Rectal smooth muscle tissue (tissue), 1 donor: Measurements from ENCODE around the gene LAMB4.

Source experiments
- H3K27ac ChIP-seq: one replicate; pipeline ENCODE4 v1.7.0; 2013; ENCODE audit warnings: low read depth, low read length, inconsistent platforms
- H3K27me3 ChIP-seq: one replicate; pipeline ENCODE4 v1.7.0; 2013; ENCODE audit warnings: low read length; ENCODE audit not compliant: control insufficient read depth, insufficient read depth
- H3K36me3 ChIP-seq: one replicate; pipeline ENCODE4 v1.7.0; 2013; ENCODE audit warnings: low read length; ENCODE audit not compliant: control insufficient read depth, insufficient read depth
- H3K4me1 ChIP-seq: one replicate; pipeline ENCODE4 v1.7.0; 2013; ENCODE audit warnings: low read length; ENCODE audit not compliant: control insufficient read depth, insufficient read depth
- H3K4me3 ChIP-seq: one replicate; pipeline ENCODE4 v1.7.0; 2013; ENCODE audit warnings: low read length
- H3K9ac ChIP-seq: one replicate; pipeline ENCODE4 v1.7.0; 2013; ENCODE audit warnings: low read length

The LAMB4 gene

DNA sequence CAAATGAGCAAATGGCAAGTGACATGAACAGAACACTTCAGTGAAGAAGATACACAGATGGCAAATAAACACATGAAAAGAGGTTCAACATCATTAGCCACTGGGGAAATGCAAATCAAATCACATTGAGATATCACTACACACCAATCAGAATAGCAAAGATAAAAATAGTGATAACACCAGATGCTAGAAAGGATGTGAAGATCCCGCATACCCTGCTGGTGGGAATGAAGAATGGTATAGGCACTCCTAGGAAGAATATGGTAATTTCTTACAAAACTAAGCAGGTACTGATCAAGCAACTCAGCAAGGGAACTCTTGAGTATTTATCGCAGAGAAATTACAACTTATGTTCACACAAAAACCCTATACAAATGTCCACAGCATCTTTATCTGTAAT, 11.2 kb downstream of the LAMB4 start:
- Histone ChIP-seq H3K36me3 (no peaks in the 10 kb centered on the region), H3K9ac (no peak overlapping the region), H3K27ac (no peak overlapping the region), H3K4me1 (no peaks in the 10 kb centered on the region), H3K27me3 (no peaks in the 10 kb centered on the region), H3K4me3 (no peak overlapping the region)

DNA sequence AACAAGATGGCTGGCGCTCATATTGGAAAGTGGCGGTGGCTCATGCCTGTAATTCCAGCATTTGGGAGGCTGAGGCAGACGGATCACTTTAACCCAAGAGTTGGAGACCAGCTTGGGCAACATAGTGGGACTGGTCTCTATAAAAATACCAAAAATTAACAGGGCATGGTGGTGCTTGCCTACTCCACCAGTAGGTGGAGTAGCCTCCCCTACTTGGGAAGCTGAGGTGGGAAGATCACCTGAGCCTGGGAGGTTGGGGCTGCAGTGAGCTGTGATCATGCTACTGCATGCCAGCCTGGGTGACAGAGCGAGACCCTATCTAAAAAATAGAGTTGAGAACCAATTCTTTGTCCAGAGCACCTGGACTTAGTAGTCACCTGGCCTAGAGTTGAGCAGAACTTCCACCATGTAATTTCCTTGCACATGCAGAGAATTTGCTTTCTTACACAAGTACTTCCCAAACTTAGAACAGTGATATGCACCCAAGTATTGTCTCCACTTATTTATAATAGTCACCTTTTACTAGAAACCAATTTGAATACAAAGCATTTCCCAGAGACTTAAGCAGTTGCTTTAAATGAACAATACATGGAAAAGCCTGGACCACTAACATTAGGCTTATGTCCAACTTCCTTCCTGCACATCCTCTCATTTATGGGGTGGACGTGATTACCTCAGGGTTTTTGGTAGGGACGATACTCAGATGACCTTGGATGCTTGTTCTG, 15.9 kb downstream of the LAMB4 start:
- no peaks in the 10 kb centered on the region for H3K27me3 ChIP-seq
- no peaks in the 10 kb centered on the region for H3K36me3 ChIP-seq
- H3K9ac ChIP-seq, result no peak overlapping the region
- H3K4me3 ChIP-seq, result no peak overlapping the region
- H3K27ac ChIP-seq, result no peak overlapping the region
- H3K4me1 ChIP-seq, result no peaks in the 10 kb centered on the region

DNA sequence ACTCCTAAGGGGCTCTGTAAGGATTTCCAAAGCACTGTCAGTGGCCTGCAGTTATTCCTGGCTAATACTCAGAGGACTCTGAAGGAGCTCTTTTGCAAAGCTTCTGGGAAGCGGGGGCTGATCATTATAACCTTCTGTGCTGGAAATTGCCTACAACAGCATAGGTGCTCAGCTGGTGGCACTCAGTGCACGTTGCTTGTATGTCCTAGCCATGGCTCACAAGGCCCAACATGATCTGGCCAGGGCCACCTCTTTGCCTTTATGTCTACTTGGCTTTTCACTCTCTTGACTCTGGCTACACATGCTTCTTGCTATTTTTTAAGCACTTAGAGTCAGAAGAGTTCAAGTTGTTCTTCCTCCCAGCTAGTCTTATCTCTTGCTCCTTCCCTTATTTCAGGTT, 17.5 kb downstream of the LAMB4 start:
- H3K27me3 ChIP-seq, result no peaks in the 10 kb centered on the region
- H3K27ac ChIP-seq, result no peak overlapping the region
- no peak overlapping the region for H3K9ac ChIP-seq
- H3K36me3 ChIP-seq, result no peaks in the 10 kb centered on the region
- no peaks in the 10 kb centered on the region for H3K4me1 ChIP-seq
- no peak overlapping the region for H3K4me3 ChIP-seq

DNA sequence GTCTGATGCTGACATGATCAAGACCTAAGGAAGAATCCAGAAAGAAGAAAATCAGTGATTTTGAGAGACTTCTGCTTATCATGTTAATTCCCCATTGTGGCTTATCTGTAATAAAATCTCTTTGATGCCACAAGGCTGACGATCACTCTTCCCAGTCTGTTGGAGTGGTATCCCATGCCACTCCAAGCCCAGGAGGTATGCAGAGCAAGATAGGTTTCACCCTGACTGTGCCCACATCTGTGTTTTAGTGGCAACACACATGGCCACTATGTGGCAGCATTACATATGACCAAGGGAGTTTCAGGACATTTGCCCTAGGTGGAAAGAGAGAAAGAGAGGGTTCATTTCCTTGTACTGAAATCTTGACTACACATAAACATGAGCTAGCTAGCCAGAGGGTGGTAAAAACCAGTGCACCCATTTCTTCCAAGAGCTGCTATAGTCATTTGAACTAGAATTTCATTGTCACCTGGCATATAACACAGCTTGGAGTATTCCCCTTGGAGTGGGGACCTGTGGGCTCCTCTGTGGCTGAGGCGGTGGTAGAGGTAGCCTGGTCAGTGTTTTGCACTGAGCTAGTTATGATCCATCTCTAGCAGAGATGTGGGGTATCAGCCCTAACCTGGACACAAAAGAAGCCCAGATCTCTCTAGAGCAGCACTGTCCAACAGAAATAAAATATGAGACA, 20.8 kb downstream of the LAMB4 start:
- Histone ChIP-seq H3K36me3 (no peaks in the 10 kb centered on the region), H3K4me3 (no peak overlapping the region), H3K4me1 (no peaks in the 10 kb centered on the region), H3K27me3 (no peaks in the 10 kb centered on the region), H3K27ac (no peak overlapping the region), H3K9ac (no peak overlapping the region)

DNA sequence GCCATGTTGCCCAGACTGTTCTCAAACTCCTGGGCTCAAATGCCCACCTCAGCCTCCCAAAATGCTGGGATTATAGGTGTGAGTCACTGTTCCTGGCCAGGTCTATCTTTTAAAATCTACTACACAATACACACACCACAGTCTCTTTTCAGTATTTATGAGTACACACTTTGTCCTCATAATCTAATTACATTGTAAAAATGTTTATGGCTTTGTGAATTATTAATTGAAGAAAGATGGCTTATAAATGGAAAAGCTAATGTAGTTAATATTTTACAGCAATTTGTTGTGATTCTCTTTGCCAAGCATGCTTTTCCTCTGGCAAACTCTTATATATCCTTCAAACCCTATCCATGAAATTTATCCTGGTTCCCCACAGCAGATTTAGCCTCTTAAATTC, 22.0 kb downstream of the LAMB4 start:
- Histone ChIP-seq H3K27ac (no peak overlapping the region), H3K36me3 (no peaks in the 10 kb centered on the region), H3K9ac (no peak overlapping the region), H3K4me1 (no peaks in the 10 kb centered on the region), H3K27me3 (no peaks in the 10 kb centered on the region), H3K4me3 (no peak overlapping the region)

DNA sequence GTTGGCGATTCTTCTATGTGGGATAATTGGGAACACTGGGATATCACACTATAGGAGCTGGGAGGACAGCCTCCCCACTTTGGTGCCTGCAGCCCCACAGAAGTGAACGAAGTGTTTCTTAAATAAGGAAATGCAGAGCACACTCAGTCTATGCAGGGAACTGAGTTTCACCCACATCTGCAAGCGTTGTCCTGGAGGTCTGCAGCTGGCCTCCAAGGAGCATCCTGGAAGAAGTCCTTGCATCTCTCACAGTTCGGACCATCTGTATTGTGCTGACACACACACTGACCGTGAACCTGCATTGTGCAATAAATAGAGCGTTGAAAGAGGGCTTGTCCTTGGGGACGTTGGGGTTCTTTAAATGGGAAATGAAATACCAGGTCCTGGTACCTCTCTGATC, 25.8 kb downstream of the LAMB4 start:
- no peaks in the 10 kb centered on the region for H3K36me3 ChIP-seq
- no peaks in the 10 kb centered on the region for H3K27me3 ChIP-seq
- no peaks in the 10 kb centered on the region for H3K4me1 ChIP-seq
- H3K27ac ChIP-seq, result no peak overlapping the region
- H3K4me3 ChIP-seq, result no peak overlapping the region
- no peak overlapping the region for H3K9ac ChIP-seq

DNA sequence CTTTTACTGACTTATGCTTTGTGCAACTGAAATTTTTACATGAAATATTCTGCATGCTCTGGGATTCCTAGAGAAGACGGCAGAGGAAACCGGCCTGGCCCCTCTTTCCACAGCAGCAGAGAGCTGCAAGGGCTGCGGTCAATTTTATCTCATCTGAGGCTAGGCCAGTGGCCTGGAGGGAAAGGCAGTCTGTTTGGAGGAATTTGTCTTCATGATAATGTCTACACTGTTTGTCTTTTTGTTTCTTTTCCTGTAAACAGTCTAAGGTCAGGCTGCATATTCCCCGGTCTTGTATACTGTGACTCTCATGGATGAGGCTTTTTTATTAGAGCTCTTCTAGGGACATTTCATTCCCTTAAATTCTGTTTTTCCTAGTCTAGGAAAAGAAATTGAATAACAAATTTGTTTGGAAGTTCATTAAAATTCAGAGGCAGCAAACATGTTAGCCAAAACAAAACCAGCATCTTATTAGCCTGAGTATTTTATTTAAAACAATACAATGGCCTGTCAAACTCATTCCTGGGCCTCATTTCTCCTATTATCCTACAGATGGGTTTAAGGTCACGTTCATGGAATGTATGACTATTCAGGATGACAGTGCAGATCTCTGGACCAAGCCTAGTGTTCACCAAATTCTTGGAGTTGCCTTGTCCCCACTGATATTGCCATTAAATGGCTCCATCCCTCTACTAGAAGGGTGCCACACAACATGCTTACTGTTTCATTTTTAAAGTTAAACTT, 26.4 kb downstream of the LAMB4 start:
- Histone ChIP-seq H3K4me3 (no peak overlapping the region), H3K27ac (no peak overlapping the region), H3K9ac (no peak overlapping the region), H3K27me3 (no peaks in the 10 kb centered on the region), H3K36me3 (no peaks in the 10 kb centered on the region), H3K4me1 (no peaks in the 10 kb centered on the region)

DNA sequence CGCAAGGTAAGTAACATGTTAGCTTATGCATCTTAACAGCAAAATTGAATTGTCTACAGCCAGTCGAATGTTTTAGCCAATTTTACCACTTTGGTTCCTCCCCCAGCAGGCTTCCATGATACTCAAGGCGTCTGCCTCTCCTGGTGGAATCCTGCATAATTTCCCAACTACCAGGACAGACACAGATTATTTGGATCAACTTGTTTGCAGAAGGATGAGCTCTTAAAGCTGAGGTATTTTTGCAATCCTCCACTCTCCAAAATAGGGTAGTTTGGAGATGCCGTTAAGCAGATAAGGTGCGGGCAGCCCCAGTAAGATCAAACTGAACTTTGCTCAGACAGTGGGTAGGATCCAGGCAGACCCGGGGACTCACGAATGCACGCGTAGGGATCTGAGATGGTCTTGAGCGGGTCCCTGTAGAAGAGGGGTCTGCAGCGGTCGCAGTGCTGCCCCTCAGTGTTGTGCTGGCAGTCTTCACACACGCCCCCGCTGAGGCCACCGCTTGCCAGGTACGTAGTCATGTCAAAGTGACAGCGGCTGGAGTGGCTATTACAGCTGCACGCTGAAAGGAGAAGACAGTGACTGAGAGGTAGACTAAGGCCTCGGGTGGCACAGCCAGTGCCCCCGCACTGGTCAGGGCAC, 27.4 kb downstream of the LAMB4 start:
- no peak overlapping the region for H3K27ac ChIP-seq
- H3K36me3 ChIP-seq, result no peaks in the 10 kb centered on the region
- no peaks in the 10 kb centered on the region for H3K4me1 ChIP-seq
- no peaks in the 10 kb centered on the region for H3K27me3 ChIP-seq
- H3K4me3 ChIP-seq, result no peak overlapping the region
- H3K9ac ChIP-seq, result no peak overlapping the region

DNA sequence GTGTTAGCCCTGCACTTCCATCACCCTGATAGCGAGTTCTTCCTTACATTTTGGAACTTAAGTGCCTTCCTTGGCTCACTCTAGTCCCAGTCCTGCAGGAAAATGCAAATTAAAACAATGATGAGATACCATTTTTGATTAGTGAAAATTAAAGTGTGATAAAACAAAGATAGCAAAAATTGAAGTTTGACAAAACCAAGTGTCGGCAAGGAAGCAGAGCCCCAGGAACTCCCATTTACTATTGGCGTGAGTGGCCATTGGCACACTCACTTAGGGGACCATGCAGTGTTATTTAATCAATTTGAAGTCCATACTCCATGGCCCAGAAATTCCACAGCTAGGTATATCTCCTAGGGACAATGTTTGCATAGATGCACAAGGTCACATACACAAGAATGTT, 28.4 kb downstream of the LAMB4 start:
- H3K4me1 ChIP-seq, result no peaks in the 10 kb centered on the region
- H3K4me3 ChIP-seq, result no peak overlapping the region
- H3K27ac ChIP-seq, result no peak overlapping the region
- no peaks in the 10 kb centered on the region for H3K27me3 ChIP-seq
- no peaks in the 10 kb centered on the region for H3K36me3 ChIP-seq
- no peak overlapping the region for H3K9ac ChIP-seq

DNA sequence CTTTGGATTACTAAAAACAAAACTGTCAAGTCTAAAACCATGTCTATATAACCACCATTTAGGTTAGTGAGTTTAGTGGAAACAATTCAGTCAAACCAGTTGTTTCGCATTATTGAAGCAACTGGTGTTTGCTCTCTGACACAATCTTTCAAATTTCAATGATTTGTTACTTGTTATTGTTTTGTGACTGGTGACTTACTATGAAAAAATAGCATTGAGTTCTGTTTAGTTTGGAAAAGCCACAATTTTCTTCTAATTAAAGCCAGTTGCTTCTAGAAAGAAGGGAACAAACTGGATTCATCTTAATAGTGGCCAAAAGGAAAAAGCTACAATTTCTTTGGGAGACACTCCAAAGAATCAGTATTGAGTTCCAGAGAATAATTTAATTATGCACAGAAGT, 30.4 kb downstream of the LAMB4 start:
- peaks cover 6% of the 10 kb centered on the region for H3K4me1 ChIP-seq
- no peaks in the 10 kb centered on the region for H3K27me3 ChIP-seq
- H3K27ac ChIP-seq, result no peak overlapping the region

DNA sequence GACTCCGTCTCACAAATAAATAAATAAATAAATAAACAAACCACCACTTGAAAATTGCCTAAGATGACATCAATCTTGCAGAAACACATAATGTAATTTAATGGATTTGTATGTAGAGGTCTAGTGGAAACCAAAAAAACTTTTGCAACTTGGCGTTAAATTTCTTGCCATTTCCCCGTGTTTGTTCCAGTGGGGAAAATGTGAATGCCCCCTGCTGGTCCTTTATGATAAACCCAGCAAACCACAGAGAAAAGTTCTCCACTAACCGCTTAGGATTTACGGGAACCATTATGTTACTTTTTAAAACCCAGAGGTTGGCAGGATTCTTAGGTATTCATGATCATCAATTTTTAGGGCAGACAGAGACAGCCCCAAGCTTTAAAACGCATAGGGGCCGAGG, 32.5 kb downstream of the LAMB4 start:
- no peaks in the 10 kb centered on the region for H3K27me3 ChIP-seq
- no peaks in the 10 kb centered on the region for H3K36me3 ChIP-seq
- peaks cover 14% of the 10 kb centered on the region for H3K4me1 ChIP-seq
- H3K4me3 ChIP-seq, result no peak overlapping the region
- no peak overlapping the region for H3K9ac ChIP-seq
- H3K27ac ChIP-seq, result no peak overlapping the region

More for the DNA sequence above, 30.4 kb downstream of the LAMB4 start:
- Histone ChIP-seq H3K9ac (no peak overlapping the region), H3K4me3 (no peak overlapping the region), H3K36me3 (no peaks in the 10 kb centered on the region)

DNA sequence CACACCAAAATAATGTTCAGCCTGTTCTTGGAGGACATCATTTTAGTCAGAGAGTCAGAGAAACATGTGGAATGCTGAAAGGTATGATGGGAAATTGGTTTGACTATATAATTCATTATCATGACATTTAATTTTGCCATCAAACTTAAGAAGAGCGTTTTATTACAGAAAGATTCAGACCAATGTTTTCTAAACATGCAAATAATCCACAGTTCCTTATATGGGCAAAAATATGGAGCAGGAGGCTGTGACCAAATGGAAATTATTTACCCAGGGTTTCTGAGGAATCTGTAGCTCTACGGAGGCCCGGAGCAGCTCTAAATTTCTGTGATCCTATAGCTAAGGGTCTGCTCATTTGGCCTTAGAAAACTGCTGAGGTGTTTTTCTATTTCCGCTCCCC, 33.2 kb downstream of the LAMB4 start:
- Histone ChIP-seq H3K27ac (no peak overlapping the region), H3K27me3 (no peaks in the 10 kb centered on the region), H3K4me3 (no peak overlapping the region), H3K36me3 (no peaks in the 10 kb centered on the region), H3K9ac (no peak overlapping the region), H3K4me1 (peaks cover 14% of the 10 kb centered on the region)
